ENCODE results near the gene ERG. TPM values are rescaled to one million over a fixed set of nuclear protein-coding genes. Genes with fewer than 3 reads are reported as not detected.

ERG gene
- total RNA-seq, 4 donors from 2014 or later: 4.6 to 7.0 (median 5.1) TPM

- DNase-seq (no peak), ATAC-seq (no peak)
- H3K27ac ChIP-seq: no peak overlapping the region
- peaks cover 0 to 8% (median 0%) of the 10 kb centered on the region in 3 donors for H3K27me3 ChIP-seq
- H3K36me3 ChIP-seq: no peaks in the 10 kb centered on the region
- no peak overlapping the region for H3K4me3 ChIP-seq
- TF ChIP-seq POLR2A (IDR thresholded peaks at IDR 0.05): no peak
- TF ChIP-seq, protein P1, sequence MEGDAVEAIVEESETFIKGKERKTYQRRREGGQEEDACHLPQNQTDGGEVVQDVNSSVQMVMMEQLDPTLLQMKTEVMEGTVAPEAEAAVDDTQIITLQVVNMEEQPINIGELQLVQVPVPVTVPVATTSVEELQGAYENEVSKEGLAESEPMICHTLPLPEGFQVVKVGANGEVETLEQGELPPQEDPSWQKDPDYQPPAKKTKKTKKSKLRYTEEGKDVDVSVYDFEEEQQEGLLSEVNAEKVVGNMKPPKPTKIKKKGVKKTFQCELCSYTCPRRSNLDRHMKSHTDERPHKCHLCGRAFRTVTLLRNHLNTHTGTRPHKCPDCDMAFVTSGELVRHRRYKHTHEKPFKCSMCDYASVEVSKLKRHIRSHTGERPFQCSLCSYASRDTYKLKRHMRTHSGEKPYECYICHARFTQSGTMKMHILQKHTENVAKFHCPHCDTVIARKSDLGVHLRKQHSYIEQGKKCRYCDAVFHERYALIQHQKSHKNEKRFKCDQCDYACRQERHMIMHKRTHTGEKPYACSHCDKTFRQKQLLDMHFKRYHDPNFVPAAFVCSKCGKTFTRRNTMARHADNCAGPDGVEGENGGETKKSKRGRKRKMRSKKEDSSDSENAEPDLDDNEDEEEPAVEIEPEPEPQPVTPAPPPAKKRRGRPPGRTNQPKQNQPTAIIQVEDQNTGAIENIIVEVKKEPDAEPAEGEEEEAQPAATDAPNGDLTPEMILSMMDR (IDR thresholded peaks at IDR 0.05 in 4 of 5, conservative IDR thresholded peaks at IDR 0.05 in 1 of 5): no peak
- no peaks in the 10 kb centered on the region for H3K9me3 ChIP-seq
- in situ Hi-C loops (cut with MboI; ENCODE audit: low sequenced_read_pairs in 4 of 4): no loop called here
- H3K4me1 ChIP-seq: no peaks in the 10 kb centered on the region
- intact Hi-C loops (cut with DNase I; ENCODE audit: low total_unique reads): no loop called here
These were observed 149.0 kb downstream of the ERG start for GRCh38 chr21:38349111-38349746.

DNA sequence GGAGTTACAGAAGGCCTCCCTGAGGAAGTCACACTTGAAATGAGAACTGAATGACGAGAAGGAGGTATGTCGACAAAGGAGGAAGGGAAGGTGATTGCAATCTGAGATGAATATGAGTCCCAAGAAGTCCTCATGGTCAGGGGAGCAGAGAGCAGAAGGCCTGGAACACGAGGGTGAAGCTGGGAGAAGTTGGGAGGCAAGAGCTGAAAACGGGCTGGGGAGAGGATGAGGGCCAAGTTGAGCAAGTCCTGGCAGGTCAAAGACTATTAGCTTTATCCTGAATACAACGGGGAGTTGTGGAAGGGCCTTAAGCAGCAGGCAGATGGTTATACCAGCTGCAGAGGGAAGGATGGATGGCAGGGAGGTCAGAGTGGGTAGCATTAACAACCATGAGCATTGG lies 152.0 kb downstream of the ERG start:
- TF ChIP-seq POLR2A (IDR thresholded peaks at IDR 0.05): no peak
- TF ChIP-seq, protein P1 (IDR thresholded peaks at IDR 0.05 in 4 of 5, conservative IDR thresholded peaks at IDR 0.05 in 1 of 5): no peak
- intact Hi-C loops (cut with DNase I; ENCODE audit: low total_unique reads) (no loop called here), in situ Hi-C loops (cut with MboI; ENCODE audit: low sequenced_read_pairs in 4 of 4) (no loop called here)
- H3K36me3 ChIP-seq: no peaks in the 10 kb centered on the region
- ATAC-seq (no peak), DNase-seq (no peak)
- H3K9me3 ChIP-seq: no peaks in the 10 kb centered on the region
- no peak overlapping the region for H3K27ac ChIP-seq
- H3K4me1 ChIP-seq: no peaks in the 10 kb centered on the region
- no peak overlapping the region for H3K4me3 ChIP-seq
- peaks cover 0 to 2% (median 0%) of the 10 kb centered on the region in 3 donors for H3K27me3 ChIP-seq

DNA sequence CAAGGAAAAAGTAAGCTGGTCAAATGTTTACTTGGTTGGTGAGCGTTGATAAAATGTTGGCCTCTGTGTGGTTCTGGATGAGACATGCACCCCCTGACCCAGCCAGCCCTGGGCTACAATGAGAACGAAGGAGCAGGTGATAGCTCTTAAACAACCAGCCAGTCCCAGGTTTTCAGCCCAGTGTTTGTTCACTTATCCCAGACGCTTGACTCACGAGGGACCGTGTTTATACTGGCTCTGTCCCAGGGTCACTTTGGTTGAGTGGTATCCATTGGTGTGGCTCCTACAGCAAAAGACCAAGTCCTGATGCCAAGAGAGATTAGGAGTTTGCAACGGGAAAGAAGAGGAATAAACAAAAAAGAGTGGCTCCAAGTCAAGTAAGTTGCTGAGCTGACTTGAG lies 154.6 kb downstream of the ERG start:
- TF ChIP-seq, protein P1 (IDR thresholded peaks at IDR 0.05 in 4 of 5, conservative IDR thresholded peaks at IDR 0.05 in 1 of 5): no peak
- TF ChIP-seq POLR2A (IDR thresholded peaks at IDR 0.05): no peak

GRCh38 chr21:38342739-38343138 lies 155.5 kb downstream of the ERG start:
- peaks cover 0 to 2% (median 0%) of the 10 kb centered on the region in 3 donors for H3K9me3 ChIP-seq
- in situ Hi-C loops (cut with MboI; ENCODE audit: low sequenced_read_pairs in 4 of 4): no loop called here

More for the DNA sequence above, 154.6 kb downstream of the ERG start:
- ATAC-seq (no peak), DNase-seq (no peak)
- Histone ChIP-seq H3K9me3 (peaks cover 0 to 2% (median 0%) of the 10 kb centered on the region in 3 donors), H3K4me1 (no peaks in the 10 kb centered on the region), H3K27me3 (peaks cover 0 to 2% (median 0%) of the 10 kb centered on the region in 3 donors), H3K36me3 (no peaks in the 10 kb centered on the region), H3K27ac (no peak overlapping the region), H3K4me3 (no peak overlapping the region)
- in situ Hi-C loops (cut with MboI; ENCODE audit: low sequenced_read_pairs in 4 of 4): no loop called here
- intact Hi-C loops (cut with DNase I; ENCODE audit: low total_unique reads): no loop called here

More at GRCh38 chr21:38342739-38343138, 155.5 kb downstream of the ERG start:
- Histone ChIP-seq H3K4me3 (no peak overlapping the region), H3K4me1 (no peaks in the 10 kb centered on the region), H3K27me3 (peaks cover 0 to 2% (median 0%) of the 10 kb centered on the region in 3 donors), H3K36me3 (no peaks in the 10 kb centered on the region), H3K27ac (no peak overlapping the region)
- TF ChIP-seq POLR2A (IDR thresholded peaks at IDR 0.05): no peak
- TF ChIP-seq, protein P1 (IDR thresholded peaks at IDR 0.05 in 4 of 5, conservative IDR thresholded peaks at IDR 0.05 in 1 of 5): no peak
- intact Hi-C loops (cut with DNase I; ENCODE audit: low total_unique reads): no loop called here
- ATAC-seq (no peak), DNase-seq (no peak)
